Muscle layer of duodenum (tissue), 2 donors: ENCODE measurements around the gene GABRG3.

Source experiments
- H3K27ac ChIP-seq: one replicate; pipeline ENCODE4 v1.7.0; 2013; ENCODE audit warnings: mild to moderate bottlenecking, low read length
- H3K27me3 ChIP-seq: one replicate; pipeline ENCODE4 v1.7.0; 2013; ENCODE audit warnings: low read depth, mild to moderate bottlenecking, control low read depth, low read length
- H3K36me3 ChIP-seq, 2 donors: one replicate each; pipeline ENCODE4 v1.7.0; 2013; ENCODE audit warnings: low read length in 2 of 2, control low read depth in 1 of 2, mild to moderate bottlenecking in 1 of 2; ENCODE audit not compliant: insufficient read depth in 2 of 2, control insufficient read depth in 1 of 2
- H3K4me1 ChIP-seq, 2 donors: one replicate each; pipeline ENCODE4 v1.7.0; 2013; ENCODE audit warnings: low read length in 2 of 2, mild to moderate bottlenecking in 2 of 2, control low read depth in 1 of 2, moderate library complexity in 1 of 2; ENCODE audit not compliant: insufficient read depth in 2 of 2, control insufficient read depth in 1 of 2
- H3K4me3 ChIP-seq, 2 donors: one replicate each; pipeline ENCODE4 v1.7.0; 2013; ENCODE audit warnings: low read length in 2 of 2, low read depth in 1 of 2, mild to moderate bottlenecking in 1 of 2
- H3K9me3 ChIP-seq, 2 donors: one replicate each; pipeline ENCODE4 v1.7.0; 2013; ENCODE audit warnings: low read length in 2 of 2, control low read depth in 1 of 2, mild to moderate bottlenecking in 1 of 2; ENCODE audit not compliant: control insufficient read depth in 1 of 2
- donor health status: healthy.

Gene GABRG3

DNA sequence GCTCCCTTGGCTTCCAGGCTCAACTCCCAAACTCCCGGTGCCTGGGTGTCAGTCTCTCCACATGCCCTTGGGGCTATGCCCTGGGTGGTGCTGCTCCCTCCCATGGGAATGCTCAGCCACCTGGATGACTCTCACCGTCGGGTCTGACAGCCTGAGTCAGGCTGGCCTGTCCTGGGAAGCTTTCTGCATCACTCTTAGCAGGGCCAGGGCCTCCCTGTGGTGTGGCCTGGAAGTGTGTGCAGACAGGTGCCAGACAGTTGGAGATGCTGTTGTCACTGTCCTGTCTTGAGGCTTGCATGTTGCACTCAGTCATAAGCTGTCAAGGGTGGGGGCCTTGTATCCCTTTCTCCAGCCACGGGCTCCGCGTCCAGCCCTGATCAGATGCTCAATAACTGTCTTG, 71.7 kb downstream of the GABRG3 start:
- no peak overlapping the region for H3K27ac ChIP-seq
- H3K4me1 ChIP-seq, result no peaks in the 10 kb centered on the region
- no peaks in the 10 kb centered on the region for H3K27me3 ChIP-seq
- H3K9me3 ChIP-seq, result no peaks in the 10 kb centered on the region
- H3K36me3 ChIP-seq, result no peaks in the 10 kb centered on the region
- no peak overlapping the region for H3K4me3 ChIP-seq

DNA sequence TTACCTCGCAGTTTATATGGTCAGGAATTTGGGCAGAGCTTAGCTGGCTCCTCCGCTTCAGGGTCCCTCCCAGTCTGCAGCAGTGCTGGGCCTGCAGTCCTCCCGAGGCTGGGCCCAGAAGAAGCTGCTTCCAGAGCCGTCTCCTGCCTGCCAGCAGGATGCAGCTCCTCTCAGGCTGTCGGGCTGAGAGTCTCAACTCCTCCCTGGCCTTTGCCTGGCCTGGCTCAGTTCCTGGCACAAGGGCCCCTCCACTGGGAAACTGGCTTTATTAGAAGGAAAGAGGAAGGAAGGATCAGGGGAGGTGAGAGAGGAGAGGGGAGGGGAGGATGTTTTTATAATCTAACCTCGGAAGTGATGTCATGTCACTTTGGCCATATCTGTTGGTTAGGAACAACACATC, 72.8 kb downstream of the GABRG3 start:
- H3K27me3 ChIP-seq, result no peaks in the 10 kb centered on the region
- no peaks in the 10 kb centered on the region for H3K9me3 ChIP-seq
- H3K4me3 ChIP-seq, result no peak overlapping the region
- H3K36me3 ChIP-seq, result no peaks in the 10 kb centered on the region
- H3K4me1 ChIP-seq, result no peaks in the 10 kb centered on the region
- no peak overlapping the region for H3K27ac ChIP-seq

DNA sequence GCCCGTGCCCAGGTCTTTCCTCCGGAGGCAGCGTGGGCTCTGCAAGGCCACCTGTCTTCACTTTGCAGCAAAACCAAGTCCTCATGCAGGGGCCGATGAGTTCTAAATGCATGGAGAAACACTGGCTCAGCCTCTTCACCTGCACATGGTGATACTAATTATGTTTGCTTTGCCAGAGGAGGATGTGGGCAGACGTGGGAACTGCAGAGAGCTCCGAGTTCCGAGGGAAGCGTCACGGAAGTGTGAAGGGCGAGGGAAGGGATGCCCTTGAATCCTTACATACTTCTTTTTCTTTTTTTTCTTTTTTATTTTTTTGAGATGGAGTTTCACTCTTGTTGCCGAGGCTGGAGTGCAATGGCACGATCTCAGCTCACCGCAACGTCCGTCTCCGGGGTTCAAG, 74.8 kb downstream of the GABRG3 start:
- Histone ChIP-seq H3K4me3 (no peak overlapping the region), H3K27me3 (no peaks in the 10 kb centered on the region), H3K9me3 (no peaks in the 10 kb centered on the region), H3K36me3 (no peaks in the 10 kb centered on the region), H3K27ac (no peak overlapping the region), H3K4me1 (no peaks in the 10 kb centered on the region)

DNA sequence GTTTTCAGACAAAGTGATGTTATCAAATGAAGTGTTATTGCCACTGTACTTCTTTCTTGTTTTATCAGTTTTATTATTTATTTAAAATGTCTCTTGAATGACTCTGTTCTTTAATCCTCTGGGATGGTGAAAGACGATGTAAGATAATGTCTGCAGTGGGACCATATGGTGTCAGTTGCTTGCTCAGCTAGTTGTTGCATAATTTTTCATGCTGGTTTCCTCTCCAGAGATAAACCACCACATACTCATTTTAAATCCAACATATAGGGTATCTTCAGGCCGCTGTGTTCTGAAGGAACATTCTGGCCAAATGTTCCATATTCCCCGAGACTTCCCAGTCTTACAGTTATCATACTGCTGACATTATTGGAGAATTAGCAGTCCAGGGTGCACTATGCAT, 75.9 kb downstream of the GABRG3 start:
- no peaks in the 10 kb centered on the region for H3K36me3 ChIP-seq
- no peaks in the 10 kb centered on the region for H3K4me1 ChIP-seq
- no peak overlapping the region for H3K27ac ChIP-seq
- H3K9me3 ChIP-seq, result no peaks in the 10 kb centered on the region
- H3K4me3 ChIP-seq, result no peak overlapping the region
- H3K27me3 ChIP-seq, result no peaks in the 10 kb centered on the region

DNA sequence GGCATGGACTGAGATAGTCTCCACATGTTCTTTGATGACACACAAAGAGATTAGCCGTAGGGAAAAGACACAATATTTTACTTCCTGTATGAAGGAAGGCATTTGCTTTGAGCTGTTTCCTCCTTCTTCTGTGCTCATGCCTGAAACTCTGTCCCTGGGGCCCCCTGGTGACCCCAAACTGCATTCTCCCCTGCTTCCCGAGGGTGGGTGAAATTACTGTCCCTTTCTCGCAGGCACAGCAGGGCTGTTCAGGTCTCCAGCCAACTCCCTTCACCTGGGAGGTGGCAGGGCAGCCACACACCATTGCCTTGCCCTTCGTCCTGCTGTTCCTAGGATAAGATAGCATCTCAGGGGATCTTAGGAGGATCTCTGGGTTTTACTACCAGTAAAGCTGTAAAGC, 79.2 kb downstream of the GABRG3 start:
- Histone ChIP-seq H3K27ac (no peak overlapping the region), H3K4me1 (no peaks in the 10 kb centered on the region), H3K4me3 (no peak overlapping the region), H3K27me3 (no peaks in the 10 kb centered on the region), H3K36me3 (no peaks in the 10 kb centered on the region), H3K9me3 (no peaks in the 10 kb centered on the region)

DNA sequence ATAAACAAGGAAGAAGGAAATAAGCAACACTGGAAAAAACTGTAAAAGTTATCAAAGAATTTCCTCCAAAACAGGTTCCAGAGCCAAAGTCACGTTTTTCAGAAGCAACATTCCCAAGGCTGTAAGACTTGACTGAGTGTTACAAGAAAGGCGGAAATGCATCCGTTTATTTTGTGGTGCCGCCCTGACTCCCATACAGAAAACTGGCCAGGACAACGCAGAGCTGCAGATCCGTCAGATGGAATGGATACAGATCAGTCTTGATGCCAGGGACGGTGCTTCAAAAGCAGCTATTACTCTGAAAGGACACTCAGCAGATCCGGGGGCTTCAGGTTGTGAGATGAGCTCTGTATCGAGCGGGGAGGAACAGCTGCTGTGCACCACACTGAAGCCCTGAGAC, 83.4 kb downstream of the GABRG3 start:
- H3K4me3 ChIP-seq, result no peak overlapping the region
- no peaks in the 10 kb centered on the region for H3K27me3 ChIP-seq
- no peaks in the 10 kb centered on the region for H3K9me3 ChIP-seq
- no peaks in the 10 kb centered on the region for H3K36me3 ChIP-seq
- H3K27ac ChIP-seq, result no peak overlapping the region
- no peaks in the 10 kb centered on the region for H3K4me1 ChIP-seq

DNA sequence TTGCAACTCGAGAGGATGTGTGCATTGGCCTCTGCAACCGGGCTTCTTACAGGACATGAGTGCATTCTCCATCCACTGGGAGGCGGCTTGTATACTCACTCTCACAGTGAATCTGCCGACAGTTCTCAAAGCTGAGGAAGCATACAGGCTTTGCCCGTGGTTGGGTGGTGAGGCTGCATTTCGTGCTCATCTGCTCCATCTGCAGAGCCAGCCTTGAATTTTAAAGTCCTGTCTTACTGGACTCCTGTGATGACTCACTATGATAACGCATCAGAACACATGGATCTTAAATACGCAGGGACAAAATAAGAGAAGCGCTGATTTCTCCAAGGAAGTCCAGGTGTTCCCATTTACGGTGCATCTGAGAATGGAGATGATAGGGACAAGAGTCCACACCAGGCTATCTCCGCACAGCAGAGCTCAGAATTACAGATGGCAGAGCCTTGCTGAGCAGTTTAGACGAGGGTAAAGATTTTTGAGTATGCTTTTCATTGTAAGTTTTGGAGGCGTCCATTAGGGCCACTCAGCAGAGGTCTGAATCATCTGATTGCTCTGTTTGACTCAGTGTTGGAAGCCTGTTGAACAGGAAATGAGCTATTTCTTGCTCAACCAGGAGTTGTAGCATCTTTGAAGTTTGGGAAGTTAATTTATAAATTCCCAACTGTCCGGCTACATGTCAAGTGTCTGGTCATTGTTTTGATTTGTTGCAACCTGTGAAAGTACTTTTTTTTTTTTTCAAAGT, 87.1 kb downstream of the GABRG3 start:
- Histone ChIP-seq H3K27ac (no peak overlapping the region), H3K4me1 (no peaks in the 10 kb centered on the region), H3K4me3 (no peak overlapping the region), H3K36me3 (no peaks in the 10 kb centered on the region), H3K9me3 (no peaks in the 10 kb centered on the region), H3K27me3 (no peaks in the 10 kb centered on the region)

DNA sequence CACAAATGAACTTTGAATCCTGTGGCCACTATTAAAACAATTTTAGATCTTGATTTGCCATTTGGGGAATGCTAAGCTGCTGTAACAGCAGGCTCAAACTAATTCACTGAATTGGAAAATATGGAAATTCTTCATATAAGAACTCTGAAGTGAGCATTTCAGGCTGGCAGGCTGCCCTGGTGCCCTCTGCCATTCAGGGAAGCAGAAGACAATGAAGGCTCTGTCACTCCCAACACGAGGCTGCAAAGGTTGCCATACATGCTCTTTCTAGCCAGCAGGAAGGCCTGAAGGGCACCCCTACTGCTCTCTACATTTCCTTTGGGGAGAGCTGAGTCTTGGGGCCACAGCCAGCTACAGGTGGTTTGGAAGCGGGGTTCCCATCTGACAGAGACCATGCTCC, 88.0 kb downstream of the GABRG3 start:
- Histone ChIP-seq H3K27ac (no peak overlapping the region), H3K27me3 (no peaks in the 10 kb centered on the region), H3K36me3 (no peaks in the 10 kb centered on the region), H3K4me3 (no peak overlapping the region), H3K4me1 (no peaks in the 10 kb centered on the region), H3K9me3 (no peaks in the 10 kb centered on the region)

DNA sequence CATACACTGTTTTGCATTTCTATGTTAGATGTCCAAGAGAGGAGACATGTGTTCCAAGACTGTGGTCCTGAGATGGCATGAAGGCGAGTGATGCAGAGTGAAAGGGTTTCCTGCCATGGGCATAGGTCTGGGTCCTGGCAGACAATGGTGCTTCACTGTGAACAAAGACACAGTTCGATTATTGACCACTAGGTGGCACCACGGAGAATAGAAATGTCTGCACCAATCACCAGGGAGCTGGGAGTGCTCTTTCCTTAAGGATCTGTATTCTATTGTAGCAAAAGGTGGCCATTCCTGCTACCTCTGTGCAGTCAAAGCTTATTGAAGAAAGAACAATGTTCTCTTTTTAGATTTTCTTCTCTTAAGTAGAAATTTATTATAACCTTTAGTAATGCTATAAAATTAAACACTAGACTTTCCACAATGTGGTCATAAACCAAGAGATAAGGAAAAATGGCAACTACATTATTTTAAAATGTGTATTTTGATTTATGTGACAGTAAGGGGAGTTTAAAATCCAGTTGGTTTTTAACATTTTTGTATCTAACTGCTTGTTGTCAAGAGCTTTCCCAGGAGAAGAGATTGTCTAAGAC, 88.7 kb downstream of the GABRG3 start:
- Histone ChIP-seq H3K36me3 (no peaks in the 10 kb centered on the region), H3K4me3 (no peak overlapping the region), H3K9me3 (no peaks in the 10 kb centered on the region), H3K27ac (no peak overlapping the region), H3K4me1 (no peaks in the 10 kb centered on the region), H3K27me3 (no peaks in the 10 kb centered on the region)

DNA sequence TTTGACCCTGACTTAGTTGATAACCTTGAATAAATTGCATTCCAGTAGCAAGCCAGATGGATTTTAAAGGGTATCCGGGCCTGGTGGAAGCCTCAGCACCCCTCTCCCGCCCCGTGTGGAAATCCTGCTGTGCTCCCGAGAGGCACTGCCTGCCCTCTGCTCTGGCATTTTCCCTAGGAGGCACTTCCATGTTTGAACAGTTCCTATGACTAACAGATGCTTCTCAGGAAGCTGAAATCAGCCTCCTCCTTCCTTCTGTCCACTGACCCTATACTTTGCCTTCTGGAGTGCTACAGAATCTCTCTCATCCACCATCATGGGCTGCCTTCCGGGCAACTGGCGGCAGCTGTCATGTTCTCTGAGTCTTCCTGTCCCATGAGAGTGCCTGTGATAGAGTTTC, 90.8 kb downstream of the GABRG3 start:
- Histone ChIP-seq H3K4me3 (no peak overlapping the region), H3K27ac (no peak overlapping the region), H3K4me1 (no peaks in the 10 kb centered on the region), H3K9me3 (no peaks in the 10 kb centered on the region), H3K27me3 (no peaks in the 10 kb centered on the region), H3K36me3 (no peaks in the 10 kb centered on the region)

DNA sequence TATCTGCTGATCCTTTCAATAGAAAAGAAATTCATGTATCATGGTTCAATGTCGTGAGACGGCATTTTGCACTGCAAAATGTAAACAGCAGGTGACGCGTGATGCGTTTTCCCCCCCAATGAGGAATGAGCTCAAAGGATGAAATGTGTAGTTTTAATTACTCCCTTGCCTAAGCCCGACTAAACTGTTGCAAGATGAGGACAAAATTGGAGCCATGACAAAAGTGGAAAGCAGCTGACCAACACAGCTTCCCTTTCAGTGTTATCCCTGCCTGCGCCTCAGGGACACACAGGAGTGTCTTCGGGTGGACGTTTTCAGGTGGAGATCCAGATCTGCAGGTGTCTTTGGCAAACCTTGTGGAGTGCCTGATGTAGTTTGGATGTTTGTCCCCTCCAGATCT, 92.0 kb downstream of the GABRG3 start:
- no peaks in the 10 kb centered on the region for H3K27me3 ChIP-seq
- H3K27ac ChIP-seq, result no peak overlapping the region
- peaks cover 0 to 7% of the 10 kb centered on the region in 2 donors for H3K9me3 ChIP-seq
- H3K4me1 ChIP-seq, result no peaks in the 10 kb centered on the region
- no peaks in the 10 kb centered on the region for H3K36me3 ChIP-seq
- H3K4me3 ChIP-seq, result no peak overlapping the region

DNA sequence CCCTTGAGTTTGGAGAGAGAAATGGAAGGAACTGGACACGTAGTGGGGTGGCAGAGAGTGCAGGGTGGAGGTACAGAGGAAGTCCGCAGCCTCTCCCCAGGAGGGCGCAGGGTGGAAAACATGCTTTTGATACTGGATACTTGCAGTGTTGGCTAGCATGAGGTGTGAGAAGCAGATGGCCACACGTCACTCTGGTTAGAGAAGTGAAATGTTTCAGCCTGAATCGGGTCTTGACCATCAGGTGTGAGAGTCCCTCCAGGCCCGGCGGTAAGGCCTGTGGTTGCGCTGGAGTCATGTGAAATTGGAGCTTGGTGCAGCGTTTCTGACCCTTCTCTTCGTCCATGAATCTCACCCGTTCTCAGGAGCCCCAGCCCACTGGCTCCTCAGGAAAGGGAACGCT, 93.1 kb downstream of the GABRG3 start:
- Histone ChIP-seq H3K27me3 (no peaks in the 10 kb centered on the region), H3K4me3 (no peak overlapping the region), H3K9me3 (peaks cover 0 to 19% of the 10 kb centered on the region in 2 donors), H3K27ac (no peak overlapping the region), H3K36me3 (no peaks in the 10 kb centered on the region), H3K4me1 (no peaks in the 10 kb centered on the region)
